Suppressor macrophage treated with lipopolysaccharide for 4 hours (primary cell): ENCODE data around the gene STAP2.

Experiments
- DNase-seq: peaks from one replicate; pipeline ENCODE4 v3.0.0-alpha.2; 2020

Gene STAP2

GRCh38 chr19:4326837-4327251 lies 11.8 kb downstream of the STAP2 start:
- no peak for DNase-seq

GRCh38 chr19:4326215-4326836 lies 12.3 kb downstream of the STAP2 start:
- DNase-seq = no peak

GRCh38 chr19:4324228-4324627 lies 14.4 kb downstream of the STAP2 start:
- DNase-seq = no peak

DNA sequence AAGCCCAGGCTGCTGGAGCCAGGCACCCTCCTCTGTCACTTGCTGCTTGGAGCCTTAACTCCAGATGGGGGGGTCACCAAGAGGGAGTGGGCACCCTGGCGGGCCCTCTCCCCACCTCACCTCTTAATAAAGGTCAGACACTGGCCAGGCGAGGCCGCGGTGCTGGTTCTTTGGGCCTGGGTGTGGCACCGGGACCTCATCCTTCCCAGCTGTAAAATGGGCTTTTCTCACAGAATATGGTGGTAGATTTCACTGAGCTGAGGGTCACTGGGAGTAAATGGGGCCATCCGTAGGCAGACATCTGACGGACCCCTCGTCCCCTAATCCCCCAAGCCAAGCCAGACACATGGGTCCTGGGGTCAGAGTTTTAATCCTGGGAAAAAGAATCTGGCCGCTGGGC lies 14.9 kb downstream of the STAP2 start:
- DNase-seq = no peak

- DNase-seq = no peak
Measured at GRCh38 chr19:4322942-4323665, 15.5 kb downstream of the STAP2 start.

GRCh38 chr19:4320419-4320818 lies 18.2 kb downstream of the STAP2 start:
- no peak for DNase-seq

DNA sequence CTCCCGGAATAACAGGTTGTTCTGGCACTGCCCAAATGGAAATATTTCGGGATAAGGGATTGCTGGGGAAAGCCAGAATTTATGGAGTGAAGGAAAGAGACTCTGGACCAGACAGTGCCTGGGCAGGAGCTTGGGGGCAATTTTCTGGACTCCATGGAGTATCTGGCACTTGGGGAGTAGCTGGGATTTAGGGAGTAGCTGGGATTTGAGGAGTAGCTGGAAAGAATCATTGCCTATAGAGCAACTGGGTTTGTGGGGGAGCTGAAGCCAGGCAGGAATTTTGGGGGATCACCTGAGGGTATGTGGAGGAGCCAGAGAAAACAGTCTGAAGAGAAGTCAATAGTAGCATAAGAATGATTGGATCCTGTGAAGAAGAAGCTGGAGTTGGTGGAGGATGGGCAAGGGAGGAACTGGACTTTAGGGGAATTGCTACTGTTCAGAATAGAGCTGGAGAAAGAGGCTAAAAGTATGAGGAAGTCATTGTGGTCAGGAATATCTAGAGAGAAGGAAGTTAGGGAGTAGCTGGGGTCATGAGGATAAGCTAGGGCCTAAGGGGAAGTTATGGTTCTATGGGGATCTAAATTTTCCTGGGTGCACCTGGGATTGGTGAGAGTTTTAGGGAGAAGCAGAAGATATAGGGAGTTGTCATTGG lies 19.4 kb downstream of the STAP2 start:
- DNase-seq = peak; percentile 46

- no peak for DNase-seq
Measured at GRCh38 chr19:4318460-4318859, 20.2 kb downstream of the STAP2 start.

GRCh38 chr19:4316956-4317355 lies 21.7 kb downstream of the STAP2 start:
- no peak for DNase-seq

- DNase-seq = peak; percentile 70
Measured at GRCh38 chr19:4313847-4314490, 24.7 kb downstream of the STAP2 start.

- no peak for DNase-seq
Measured at GRCh38 chr19:4310247-4311121, 28.1 kb downstream of the STAP2 start.

DNA sequence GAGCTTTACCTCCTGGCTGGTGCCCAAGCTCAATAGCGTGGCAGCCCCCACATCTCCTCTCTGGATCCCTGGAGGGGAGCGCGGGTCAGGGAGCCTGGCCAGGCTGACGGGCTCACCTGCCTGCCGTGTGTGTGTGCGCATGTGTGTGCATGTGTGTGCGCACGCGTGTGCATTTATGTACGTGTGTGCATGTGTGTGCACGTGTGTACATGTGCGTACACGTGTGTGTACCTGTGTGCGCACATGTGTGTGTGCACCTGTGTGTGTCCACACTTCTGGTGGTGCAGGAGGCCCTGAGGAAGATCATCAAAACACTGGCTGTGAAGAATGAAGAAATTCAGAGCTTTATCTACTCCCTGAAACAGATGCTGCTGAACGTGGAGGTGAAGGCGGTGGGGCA lies 33.0 kb downstream of the STAP2 start:
- DNase-seq = no peak

DNA sequence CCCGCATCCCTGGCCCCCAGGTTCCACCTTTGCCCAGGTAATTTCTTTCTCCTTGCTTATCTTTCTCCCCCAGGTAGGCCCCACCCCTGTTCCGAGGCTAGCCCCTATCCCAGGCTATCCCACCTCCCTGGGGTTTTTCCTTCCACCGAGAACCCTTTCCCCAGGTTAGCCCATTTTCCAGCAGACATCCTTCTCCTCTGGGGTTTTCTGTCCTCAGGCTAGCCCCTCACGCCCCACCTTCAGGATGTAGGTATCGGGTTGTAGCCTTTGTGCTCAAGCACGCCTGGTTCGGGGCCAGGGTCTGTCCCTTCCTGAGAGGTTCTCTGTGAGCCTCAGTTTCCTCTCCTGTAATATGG lies 33.4 kb downstream of the STAP2 start:
- no peak for DNase-seq

DNA sequence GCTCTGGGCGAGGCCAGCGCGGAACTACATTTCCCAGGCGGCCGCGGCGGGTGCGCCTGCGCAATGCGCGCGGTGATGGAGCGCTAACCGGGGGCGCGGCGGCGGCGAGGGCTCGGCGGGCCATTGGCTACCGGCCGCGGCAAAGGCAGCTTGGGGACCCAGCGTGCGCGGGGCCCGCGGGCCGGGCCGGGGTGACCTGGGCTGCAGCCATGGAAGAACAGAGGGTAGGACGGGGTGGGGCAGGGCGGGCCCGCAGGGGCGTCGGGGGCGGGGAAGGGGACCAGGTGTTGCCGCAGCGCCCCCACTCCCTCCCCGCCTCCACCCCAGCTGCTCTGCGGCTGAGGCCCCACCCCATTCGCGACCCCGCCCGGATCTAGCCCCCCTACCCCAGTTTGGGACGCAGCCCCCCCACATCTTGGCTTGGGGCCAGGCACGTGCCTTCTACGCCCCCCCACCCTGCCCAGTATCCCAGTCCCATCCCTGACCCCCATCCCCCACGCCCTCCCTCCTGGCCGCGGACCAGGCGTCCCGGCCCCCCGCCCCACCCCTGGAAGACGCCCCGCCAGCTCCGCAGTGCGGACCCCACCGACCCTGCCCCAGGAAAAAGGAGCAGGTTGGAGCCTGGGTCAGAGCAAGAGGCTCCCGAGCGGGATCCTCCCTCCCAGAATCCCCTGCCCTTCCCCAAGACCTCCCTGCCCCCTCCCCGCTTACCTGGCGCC lies 33.9 kb downstream of the STAP2 start, which contains the start of gene FSD1:
TSS of gene FSD1 (plus strand) at position 61 of the 719 bp plus-strand sequence. CDS start at position 210, 149 bp downstream.
- DNase-seq = peak; percentile 43

GRCh38 chr19:4303819-4304537 lies 34.6 kb downstream of the STAP2 start:
- no peak for DNase-seq

- DNase-seq = no peak
Measured at GRCh38 chr19:4302243-4302640, 36.4 kb downstream of the STAP2 start, which contains the start of gene TMIGD2. TSS of gene TMIGD2 (minus strand) at chr19:4302389. CDS start at chr19:4302385, 4 bp downstream.

DNA sequence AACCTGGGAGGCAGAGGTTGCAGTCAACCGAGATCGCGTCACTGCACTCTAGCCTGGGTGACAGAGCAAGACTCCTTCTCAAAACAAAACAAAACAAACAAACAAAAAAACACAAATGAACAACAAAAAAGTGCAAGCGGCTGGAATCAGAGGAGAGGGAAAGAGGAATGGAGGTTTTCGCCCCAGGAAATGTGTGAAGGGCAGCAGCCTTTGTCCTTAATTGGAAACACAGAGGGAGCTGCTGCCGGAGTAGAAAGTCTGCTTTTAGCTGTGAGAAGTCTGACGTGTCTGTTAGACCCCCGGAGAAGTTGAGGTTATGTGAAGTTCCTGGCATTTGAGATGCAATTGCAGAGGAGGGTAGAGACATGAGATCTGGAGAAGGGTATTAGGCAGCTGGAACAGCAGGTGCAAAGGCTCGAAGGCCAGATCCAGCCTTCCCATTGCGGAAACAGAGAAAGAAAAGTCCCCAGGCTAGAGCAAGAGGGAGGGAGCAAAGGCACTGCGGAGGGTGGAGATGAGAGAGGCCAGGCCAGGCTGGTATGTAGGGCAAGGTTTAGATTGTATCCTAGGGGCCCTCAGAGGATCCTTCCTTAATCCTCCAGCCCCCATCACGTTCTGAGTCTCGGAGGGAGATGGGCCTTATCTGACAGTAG lies 36.9 kb downstream of the STAP2 start:
- DNase-seq = no peak

DNA sequence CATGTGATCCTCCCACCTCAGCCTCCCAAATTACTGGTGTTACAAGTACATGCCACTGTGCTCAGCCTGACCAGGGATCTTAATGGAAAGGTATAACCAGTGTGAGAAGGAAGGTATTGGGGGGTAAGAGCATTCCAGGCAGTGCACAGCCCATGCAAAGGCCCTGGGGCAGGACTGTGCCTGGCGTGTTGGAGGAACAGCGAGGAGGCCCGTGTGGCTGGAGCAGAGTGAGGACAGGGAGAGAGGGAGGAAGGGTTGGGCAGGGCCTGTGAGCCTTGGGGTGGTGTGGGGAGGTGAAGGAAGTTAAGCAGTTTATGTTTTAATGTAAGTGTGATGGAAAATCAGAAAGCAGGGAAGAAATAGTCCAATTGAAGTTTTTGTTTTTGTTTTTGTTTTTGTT lies 38.0 kb downstream of the STAP2 start:
- no peak for DNase-seq

DNA sequence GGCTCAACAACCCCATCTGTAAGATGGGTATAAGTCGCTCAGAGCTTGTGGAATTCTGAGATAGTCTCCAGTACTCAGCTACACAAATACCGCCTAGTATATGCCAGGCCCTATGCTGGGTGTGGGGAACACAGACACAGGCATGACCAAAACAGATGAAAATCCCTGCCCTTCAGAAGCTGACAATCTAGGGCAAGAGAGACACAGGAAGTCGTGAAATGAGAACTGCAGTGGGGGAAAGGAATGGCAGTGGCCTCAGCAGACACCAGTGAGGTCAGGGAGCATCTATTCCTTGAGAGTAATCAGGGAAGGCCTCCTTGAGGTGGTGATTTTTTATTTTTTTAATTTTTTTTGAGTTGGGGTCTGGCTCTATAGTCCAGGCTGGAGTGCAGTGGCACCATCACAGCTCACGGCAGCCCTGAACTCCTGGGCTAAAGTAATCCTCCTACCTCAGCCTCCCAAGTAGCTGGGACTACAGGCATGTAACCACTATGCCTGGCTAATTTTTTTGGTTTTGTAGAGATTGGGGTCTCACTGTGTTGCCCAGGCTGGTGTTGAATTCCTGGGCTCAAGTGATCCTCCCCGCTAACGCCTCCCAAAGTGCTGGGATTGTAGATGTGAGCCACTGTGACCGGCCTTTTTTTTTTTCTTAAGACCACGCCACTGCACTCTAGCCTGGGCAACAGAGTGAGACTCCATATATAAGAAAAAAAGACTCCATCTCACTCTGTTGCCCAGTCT lies 39.6 kb downstream of the STAP2 start:
- DNase-seq = no peak
